Mesendoderm (in vitro differentiated cells): Measurements from ENCODE around the gene KHDC4.

Experiments
- DNase-seq: peaks from one replicate; pipeline ENCODE4 v3.0.0; 2013
- H2AK5ac ChIP-seq: 2 replicates; pipeline ENCODE4 v1.6.1; 2013; ENCODE audit warnings: low read length, inconsistent platforms
- H2BK120ac ChIP-seq: 2 replicates; pipeline ENCODE4 v1.6.1; 2013; ENCODE audit warnings: low read depth, mild to moderate bottlenecking, low read length, moderate library complexity, mixed read lengths
- H2BK15ac ChIP-seq: replicated peaks from 2 replicates; pipeline ENCODE4 v1.6.1; 2013; ENCODE audit warnings: low read depth, mild to moderate bottlenecking, moderate library complexity
- H2BK5ac ChIP-seq: 2 replicates; pipeline ENCODE4 v1.6.1; 2013; ENCODE audit warnings: low read length, inconsistent platforms
- H3K18ac ChIP-seq: 2 replicates; pipeline ENCODE4 v1.6.1; 2013; ENCODE audit warnings: mild to moderate bottlenecking, low read length, mixed read lengths
- H3K23ac ChIP-seq: one replicate; pipeline ENCODE4 v1.6.1; 2013; ENCODE audit warnings: low read length
- H3K27ac ChIP-seq: 2 replicates; pipeline ENCODE4 v1.5.1; 2013; ENCODE audit warnings: low read depth, mild to moderate bottlenecking, inconsistent platforms, low read length, moderate library complexity
- H3K27me3 ChIP-seq: 2 replicates; pipeline ENCODE4 v1.6.1; 2013; ENCODE audit warnings: low read length, control low read depth, mild to moderate bottlenecking, inconsistent platforms; ENCODE audit not compliant: insufficient read depth, poor library complexity
- H3K36me3 ChIP-seq: 2 replicates; pipeline ENCODE4 v1.6.1; 2013; ENCODE audit warnings: low read length, inconsistent platforms; ENCODE audit not compliant: control insufficient read depth, insufficient read depth
- H3K4ac ChIP-seq: one replicate; pipeline ENCODE4 v1.6.1; 2013; ENCODE audit warnings: low read depth, mild to moderate bottlenecking, low read length, moderate library complexity
- H3K4me1 ChIP-seq: 2 replicates; pipeline ENCODE4 v1.6.1; 2013; ENCODE audit warnings: low read depth, low read length, inconsistent platforms; ENCODE audit not compliant: control insufficient read depth
- H3K4me2 ChIP-seq: 2 replicates; pipeline ENCODE4 v1.6.1; 2013; ENCODE audit warnings: low read length
- H3K4me3 ChIP-seq: 2 replicates; pipeline ENCODE4 v1.5.1; 2013; ENCODE audit warnings: mild to moderate bottlenecking, low read length
- H3K56ac ChIP-seq: one replicate; pipeline ENCODE4 v1.6.1; 2013; ENCODE audit warnings: low read length
- H3K79me1 ChIP-seq: 2 replicates; pipeline ENCODE4 v1.6.1; 2013; ENCODE audit warnings: low read length, inconsistent platforms
- H3K79me2 ChIP-seq: 2 replicates; pipeline ENCODE4 v1.6.1; 2013; ENCODE audit warnings: mild to moderate bottlenecking, low read length; ENCODE audit not compliant: control insufficient read depth, insufficient read depth
- H3K9ac ChIP-seq: 2 replicates; pipeline ENCODE4 v1.6.1; 2013; ENCODE audit warnings: low read length, inconsistent platforms
- H4K5ac ChIP-seq: one replicate; pipeline ENCODE4 v1.6.1; 2013; ENCODE audit warnings: low read length
- H4K8ac ChIP-seq: one replicate; pipeline ENCODE4 v1.6.1; 2013; ENCODE audit warnings: low read depth, mild to moderate bottlenecking, control low read depth, low read length, moderate library complexity
- WGBS: extraction: QIAGEN DNeasy Blood & Tissue Kit; methylation state at CpG from one replicate; pipeline ENCODE4 v1.1.7; 2013; ENCODE audit warnings: low lambda C conversion rate, missing lambda C conversion rate; ENCODE audit not compliant: insufficient coverage; ENCODE audit errors: extremely low coverage; 5-methylcytosine and 5-hydroxymethylcytosine counted together

KHDC4 gene

GRCh38 chr1:155889566-155889965, 44.6 kb downstream of the KHDC4 start:
- Histone ChIP-seq H3K79me1 (no peaks in the 10 kb centered on the region), H3K9ac (no peak overlapping the region), H3K79me2 (no peaks in the 10 kb centered on the region), H3K56ac (no peak overlapping the region), H2BK15ac (no peak overlapping the region), H2BK120ac (no peak overlapping the region), H3K18ac (no peak overlapping the region), H3K4me2 (no peak overlapping the region), H3K27me3 (no peaks in the 10 kb centered on the region), H3K36me3 (no peaks in the 10 kb centered on the region), H2BK5ac (no peak overlapping the region), H4K5ac (no peak overlapping the region), H3K4me1 (no peaks in the 10 kb centered on the region), H3K4me3 (no peak overlapping the region), H3K4ac (no peak overlapping the region), H4K8ac (no peak overlapping the region), H2AK5ac (no peak overlapping the region), H3K23ac (no peak overlapping the region), H3K27ac (no peak overlapping the region)
- WGBS: no CpG with 5 or more reads among the region's 2 CpGs
- no peak for DNase-seq

GRCh38 chr1:155888481-155888880, 45.7 kb downstream of the KHDC4 start:
- Histone ChIP-seq H3K27me3 (no peaks in the 10 kb centered on the region), H3K23ac (no peak overlapping the region), H2AK5ac (no peak overlapping the region), H3K9ac (no peak overlapping the region), H4K5ac (no peak overlapping the region), H2BK15ac (no peak overlapping the region), H3K4me3 (no peak overlapping the region), H3K56ac (no peak overlapping the region), H3K4me1 (no peaks in the 10 kb centered on the region), H4K8ac (no peak overlapping the region), H2BK5ac (no peak overlapping the region), H3K79me1 (no peaks in the 10 kb centered on the region), H3K4me2 (no peak overlapping the region), H3K27ac (no peak overlapping the region), H3K79me2 (no peaks in the 10 kb centered on the region), H3K36me3 (no peaks in the 10 kb centered on the region), H3K18ac (no peak overlapping the region), H3K4ac (no peak overlapping the region), H2BK120ac (no peak overlapping the region)
- DNase-seq: no peak
- no CpG with 5 or more reads among the region's 5 CpGs for WGBS

GRCh38 chr1:155884982-155885381, 49.2 kb downstream of the KHDC4 start:
- no peak for DNase-seq
- Histone ChIP-seq H3K27ac (no peak overlapping the region), H3K9ac (no peak overlapping the region), H3K79me2 (no peaks in the 10 kb centered on the region), H3K36me3 (no peaks in the 10 kb centered on the region), H3K56ac (no peak overlapping the region), H3K4me2 (no peak overlapping the region), H4K5ac (no peak overlapping the region), H2BK15ac (no peak overlapping the region), H2BK5ac (no peak overlapping the region), H3K4ac (no peak overlapping the region), H3K27me3 (no peaks in the 10 kb centered on the region), H2BK120ac (no peak overlapping the region), H3K4me3 (no peak overlapping the region), H3K18ac (no peak overlapping the region), H4K8ac (no peak overlapping the region), H3K4me1 (no peaks in the 10 kb centered on the region), H3K79me1 (no peaks in the 10 kb centered on the region), H2AK5ac (no peak overlapping the region), H3K23ac (no peak overlapping the region)

DNA sequence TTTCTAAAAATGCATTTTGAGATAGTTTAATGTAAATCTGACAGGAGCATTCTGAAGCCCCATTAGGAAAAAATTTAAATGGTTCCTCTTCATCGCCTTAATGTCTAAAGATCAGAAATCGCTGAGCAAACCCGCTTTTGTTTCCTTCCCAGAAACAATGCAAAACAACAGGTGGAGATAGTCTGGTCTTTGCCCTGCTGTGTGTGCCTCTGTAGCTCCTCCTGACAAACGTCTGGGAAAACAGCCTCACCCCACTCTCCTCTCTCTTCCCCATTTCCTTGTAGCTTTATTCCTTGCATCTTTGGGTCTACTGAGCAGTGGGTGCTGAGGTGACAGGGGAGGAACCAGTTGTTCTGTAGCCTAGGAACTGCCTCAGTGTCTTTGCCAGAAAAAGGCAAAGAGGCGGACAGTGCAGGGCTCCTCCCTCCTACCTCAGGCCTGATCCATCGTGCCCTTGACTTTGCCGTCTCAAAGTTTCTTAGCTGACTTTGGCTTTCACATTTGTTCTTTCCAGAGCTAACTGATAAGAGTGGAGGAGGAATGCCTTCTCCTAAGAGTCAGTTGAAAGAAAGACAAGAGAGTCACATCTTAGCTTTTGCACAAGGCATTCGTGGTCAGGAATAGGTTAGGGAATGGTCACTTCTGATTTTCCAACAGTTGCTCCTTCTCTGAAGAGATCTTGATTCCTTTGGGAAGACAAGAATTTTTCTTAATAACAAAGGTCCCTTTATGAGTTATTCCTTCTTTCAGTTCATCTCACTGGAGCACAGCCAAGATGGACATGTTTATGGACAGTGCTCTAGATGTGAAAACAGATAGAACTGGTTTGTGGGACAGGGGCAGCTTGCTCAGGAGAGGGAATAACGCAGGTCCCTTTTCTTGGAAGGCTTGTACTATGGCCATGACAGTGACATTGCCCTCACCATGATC, 49.9 kb downstream of the KHDC4 start:
- Histone ChIP-seq H2BK5ac (no peak overlapping the region), H3K36me3 (no peaks in the 10 kb centered on the region)
- WGBS: no CpG with 5 or more reads among the region's 9 CpGs

DNA sequence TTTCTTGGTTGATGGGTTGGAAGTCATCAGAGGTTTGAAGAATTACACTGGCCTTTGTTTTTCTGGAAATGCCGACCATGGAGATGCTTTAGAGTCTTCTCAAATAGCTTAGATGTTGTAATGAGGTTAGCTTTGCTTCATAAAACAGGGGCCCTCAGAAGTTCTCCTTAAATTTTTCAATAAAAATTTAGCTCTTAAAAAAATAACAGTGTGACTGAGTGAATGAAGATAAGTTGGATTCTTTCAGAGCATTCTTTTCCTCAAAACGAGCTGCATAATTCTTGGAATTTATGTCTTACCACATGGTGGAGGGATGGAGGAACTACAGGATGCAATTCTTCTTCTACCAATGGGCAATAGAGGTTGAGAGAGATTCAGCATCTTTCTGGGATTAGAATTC, 51.4 kb downstream of the KHDC4 start:
- WGBS: no CpG with 5 or more reads among the region's 2 CpGs
- H3K79me1 ChIP-seq: no peaks in the 10 kb centered on the region
- no peaks in the 10 kb centered on the region for H3K27me3 ChIP-seq
- H3K4me3 ChIP-seq: no peak overlapping the region
- H4K8ac ChIP-seq: no peak overlapping the region
- no peak overlapping the region for H3K23ac ChIP-seq
- no peak overlapping the region for H3K18ac ChIP-seq
- H3K56ac ChIP-seq: no peak overlapping the region
- H4K5ac ChIP-seq: no peak overlapping the region
- H3K9ac ChIP-seq: no peak overlapping the region
- no peak overlapping the region for H3K4me2 ChIP-seq
- H2BK120ac ChIP-seq: no peak overlapping the region
- no peak overlapping the region for H2AK5ac ChIP-seq
- no peak overlapping the region for H2BK15ac ChIP-seq
- H3K79me2 ChIP-seq: no peaks in the 10 kb centered on the region
- no peak overlapping the region for H3K27ac ChIP-seq
- no peaks in the 10 kb centered on the region for H3K4me1 ChIP-seq
- no peaks in the 10 kb centered on the region for H3K36me3 ChIP-seq
- H3K4ac ChIP-seq: no peak overlapping the region
- no peak for DNase-seq
- H2BK5ac ChIP-seq: no peak overlapping the region

More for the DNA sequence above, 49.9 kb downstream of the KHDC4 start:
- Histone ChIP-seq H3K27me3 (no peaks in the 10 kb centered on the region), H2AK5ac (no peak overlapping the region), H3K4me1 (no peaks in the 10 kb centered on the region), H2BK15ac (no peak overlapping the region), H3K9ac (no peak overlapping the region), H3K27ac (no peak overlapping the region), H4K8ac (no peak overlapping the region), H3K18ac (no peak overlapping the region), H3K4me2 (no peak overlapping the region), H3K4ac (no peak overlapping the region), H3K56ac (no peak overlapping the region), H3K79me1 (no peaks in the 10 kb centered on the region), H3K23ac (no peak overlapping the region), H3K79me2 (no peaks in the 10 kb centered on the region), H4K5ac (no peak overlapping the region), H2BK120ac (no peak overlapping the region), H3K4me3 (no peak overlapping the region)
- DNase-seq: no peak

GRCh38 chr1:155882235-155882634, 52.0 kb downstream of the KHDC4 start:
- H4K8ac ChIP-seq: no peak overlapping the region
- no peak overlapping the region for H3K4ac ChIP-seq
- no peak overlapping the region for H2BK5ac ChIP-seq
- H3K18ac ChIP-seq: no peak overlapping the region
- H4K5ac ChIP-seq: no peak overlapping the region
- no peaks in the 10 kb centered on the region for H3K36me3 ChIP-seq
- H3K23ac ChIP-seq: no peak overlapping the region
- H2AK5ac ChIP-seq: no peak overlapping the region
- no peak for DNase-seq
- no peaks in the 10 kb centered on the region for H3K79me1 ChIP-seq
- H3K79me2 ChIP-seq: no peaks in the 10 kb centered on the region
- H3K4me1 ChIP-seq: no peaks in the 10 kb centered on the region
- H2BK120ac ChIP-seq: no peak overlapping the region
- H3K27ac ChIP-seq: no peak overlapping the region
- no peak overlapping the region for H3K4me2 ChIP-seq
- H3K4me3 ChIP-seq: no peak overlapping the region
- no peak overlapping the region for H3K9ac ChIP-seq
- H2BK15ac ChIP-seq: no peak overlapping the region
- no peak overlapping the region for H3K56ac ChIP-seq
- H3K27me3 ChIP-seq: no peaks in the 10 kb centered on the region
